Stimulated activated naive CD8-positive, alpha-beta T cell treated with anti-CD3 and anti-CD28 coated beads, Interleukin-15, Interleukin-2, amounts not matched to agents 100 ng/mL and 50 ng/mL, for 24 hours (primary cell): ENCODE data around the gene PRRC2B.

Source experiments
- H3K27ac Mint-ChIP-seq: one replicate; pipeline ENCODE4 v1.8.0; 2021; ENCODE audit warnings: mild to moderate bottlenecking, mixed read lengths
- H3K27me3 Mint-ChIP-seq: one replicate; pipeline ENCODE4 v1.8.0; 2021; ENCODE audit warnings: mixed read lengths
- H3K36me3 Mint-ChIP-seq: one replicate; pipeline ENCODE4 v1.8.0; 2021; ENCODE audit warnings: low read depth, mixed read lengths
- H3K4me1 Mint-ChIP-seq: one replicate; pipeline ENCODE4 v1.8.0; 2021; ENCODE audit warnings: low read depth, mixed read lengths
- H3K4me3 Mint-ChIP-seq: one replicate; pipeline ENCODE4 v1.8.0; 2021; ENCODE audit warnings: mild to moderate bottlenecking, mixed read lengths
- H3K9me3 Mint-ChIP-seq: one replicate; pipeline ENCODE4 v1.8.0; 2021; ENCODE audit warnings: mixed read lengths

PRRC2B gene

GRCh38 chr9:131523451-131524435 lies 129.9 kb downstream of the PRRC2B start:
- peaks cover 63% of the 10 kb centered on the region for H3K36me3 Mint-ChIP-seq

GRCh38 chr9:131524665-131525315 lies 130.9 kb downstream of the PRRC2B start:
- no peak overlapping the region for H3K4me3 Mint-ChIP-seq
- peaks cover 3% of the 10 kb centered on the region for H3K4me1 Mint-ChIP-seq
- H3K27me3 Mint-ChIP-seq: no peaks in the 10 kb centered on the region
- peaks cover 58% of the 10 kb centered on the region for H3K36me3 Mint-ChIP-seq
- no peaks in the 10 kb centered on the region for H3K9me3 Mint-ChIP-seq
- no peak overlapping the region for H3K27ac Mint-ChIP-seq

More at GRCh38 chr9:131523451-131524435, 129.9 kb downstream of the PRRC2B start:
- no peak overlapping the region for H3K4me3 Mint-ChIP-seq
- H3K27me3 Mint-ChIP-seq: no peaks in the 10 kb centered on the region
- no peaks in the 10 kb centered on the region for H3K4me1 Mint-ChIP-seq
- H3K9me3 Mint-ChIP-seq: no peaks in the 10 kb centered on the region
- H3K27ac Mint-ChIP-seq: no peak overlapping the region

GRCh38 chr9:131525643-131526565 lies 132.0 kb downstream of the PRRC2B start:
- Mint-ChIP-seq H3K9me3 (no peaks in the 10 kb centered on the region), H3K36me3 (peaks cover 53% of the 10 kb centered on the region), H3K27ac (no peak overlapping the region), H3K4me3 (no peak overlapping the region), H3K27me3 (no peaks in the 10 kb centered on the region), H3K4me1 (peaks cover 9% of the 10 kb centered on the region)

GRCh38 chr9:131528186-131528585 lies 134.3 kb downstream of the PRRC2B start:
- H3K27me3 Mint-ChIP-seq: no peaks in the 10 kb centered on the region
- H3K4me1 Mint-ChIP-seq: peaks cover 9% of the 10 kb centered on the region
- H3K36me3 Mint-ChIP-seq: peaks cover 45% of the 10 kb centered on the region
- no peaks in the 10 kb centered on the region for H3K9me3 Mint-ChIP-seq
- peak overlapping the region; percentile 29 for H3K27ac Mint-ChIP-seq
- peak overlapping the region; percentile 25 for H3K4me3 Mint-ChIP-seq

GRCh38 chr9:131528886-131529505 lies 135.1 kb downstream of the PRRC2B start:
- H3K4me1 Mint-ChIP-seq: peaks cover 9% of the 10 kb centered on the region
- H3K4me3 Mint-ChIP-seq: no peak overlapping the region
- no peaks in the 10 kb centered on the region for H3K27me3 Mint-ChIP-seq
- peaks cover 40% of the 10 kb centered on the region for H3K36me3 Mint-ChIP-seq
- no peak overlapping the region for H3K27ac Mint-ChIP-seq
- H3K9me3 Mint-ChIP-seq: no peaks in the 10 kb centered on the region

- Mint-ChIP-seq H3K9me3 (no peaks in the 10 kb centered on the region), H3K27ac (peak overlapping the region; percentile 61)
These were observed 136.0 kb downstream of the PRRC2B start for GRCh38 chr9:131529597-131530545.

GRCh38 chr9:131530546-131530919 lies 136.6 kb downstream of the PRRC2B start:
- peak overlapping the region; percentile 88 for H3K4me3 Mint-ChIP-seq
- H3K36me3 Mint-ChIP-seq: peaks cover 28% of the 10 kb centered on the region
- H3K27me3 Mint-ChIP-seq: no peaks in the 10 kb centered on the region
- peak overlapping the region; percentile 61 for H3K27ac Mint-ChIP-seq
- H3K4me1 Mint-ChIP-seq: peaks cover 24% of the 10 kb centered on the region
- H3K9me3 Mint-ChIP-seq: no peaks in the 10 kb centered on the region

More at GRCh38 chr9:131529597-131530545, 136.0 kb downstream of the PRRC2B start:
- no peaks in the 10 kb centered on the region for H3K27me3 Mint-ChIP-seq
- H3K4me1 Mint-ChIP-seq: peaks cover 17% of the 10 kb centered on the region
- peak overlapping the region; percentile 88 for H3K4me3 Mint-ChIP-seq
- peaks cover 33% of the 10 kb centered on the region for H3K36me3 Mint-ChIP-seq

- H3K27me3 Mint-ChIP-seq: no peaks in the 10 kb centered on the region
- peak within 1 kb of the TSS; percentile 88 for H3K4me3 Mint-ChIP-seq
- H3K4me1 Mint-ChIP-seq: peaks cover 25% of the 10 kb centered on the region
- H3K9me3 Mint-ChIP-seq: no peaks in the 10 kb centered on the region
- peaks cover 22% of the 10 kb centered on the region for H3K36me3 Mint-ChIP-seq
- H3K27ac Mint-ChIP-seq: peak within 1 kb of the TSS; percentile 61
These were observed 137.3 kb downstream of the PRRC2B start, which contains the start of gene UCK1 for GRCh38 chr9:131530920-131531832. TSS of gene UCK1 (minus strand) at chr9:131531263. CDS start at chr9:131531174, 89 bp downstream.

- no peak overlapping the region for H3K27ac Mint-ChIP-seq
- no peaks in the 10 kb centered on the region for H3K27me3 Mint-ChIP-seq
- peaks cover 35% of the 10 kb centered on the region for H3K4me1 Mint-ChIP-seq
- peak overlapping the region; percentile 17 for H3K4me3 Mint-ChIP-seq
- no peaks in the 10 kb centered on the region for H3K9me3 Mint-ChIP-seq
- no peaks in the 10 kb centered on the region for H3K36me3 Mint-ChIP-seq
These were observed 140.9 kb downstream of the PRRC2B start for GRCh38 chr9:131534721-131535237.

GRCh38 chr9:131537946-131538345 lies 144.1 kb downstream of the PRRC2B start:
- Mint-ChIP-seq H3K27ac (no peak overlapping the region), H3K36me3 (no peaks in the 10 kb centered on the region), H3K4me3 (no peak overlapping the region), H3K4me1 (peaks cover 35% of the 10 kb centered on the region), H3K9me3 (peaks cover 4% of the 10 kb centered on the region), H3K27me3 (no peaks in the 10 kb centered on the region)

GRCh38 chr9:131539223-131539923 lies 145.5 kb downstream of the PRRC2B start:
- Mint-ChIP-seq H3K9me3 (peaks cover 9% of the 10 kb centered on the region), H3K27ac (no peak overlapping the region), H3K4me3 (no peak overlapping the region), H3K36me3 (peaks cover 9% of the 10 kb centered on the region), H3K4me1 (peaks cover 32% of the 10 kb centered on the region), H3K27me3 (peaks cover 4% of the 10 kb centered on the region)

GRCh38 chr9:131543141-131543540 lies 149.3 kb downstream of the PRRC2B start:
- H3K36me3 Mint-ChIP-seq: peaks cover 13% of the 10 kb centered on the region
- H3K4me1 Mint-ChIP-seq: peaks cover 17% of the 10 kb centered on the region
- no peak overlapping the region for H3K27ac Mint-ChIP-seq
- no peak overlapping the region for H3K4me3 Mint-ChIP-seq
- H3K9me3 Mint-ChIP-seq: peaks cover 9% of the 10 kb centered on the region
- peaks cover 24% of the 10 kb centered on the region for H3K27me3 Mint-ChIP-seq
